CD4-positive, CD25-positive, alpha-beta regulatory T cell (primary cell): ENCODE results near the gene CREG1. TPM values are rescaled to one million over a fixed set of nuclear protein-coding genes. Genes with fewer than 3 reads are reported as not detected.
A peak's percentile ranks its signal among the peaks of the same experiment; 100 is the strongest.

Experiments
- ATAC-seq, 2 donors: fragments of 150-1000 bp; cut with Tn5 transposase; one replicate each; pipeline ENCODE4 v1.10.0; 2021; ENCODE audit warnings: low read depth in 2 of 2, moderate number of reproducible peaks in 2 of 2, moderate library complexity in 1 of 2
- DNase-seq, 3 donors: peaks; one replicate each; pipeline versions ENCODE4 v3.0.0 to v3.0.0-alpha.2; 2012 to 2022; ENCODE audit warnings: mixed read lengths in 1 of 3
- H3K27ac ChIP-seq: one replicate; pipeline ENCODE4 v1.7.0; 2013; ENCODE audit warnings: mild to moderate bottlenecking, low read length; ENCODE audit not compliant: insufficient read depth, poor library complexity, severe bottlenecking
- H3K27me3 ChIP-seq: one replicate; pipeline ENCODE4 v1.7.0; 2013; ENCODE audit warnings: low read length; ENCODE audit not compliant: control insufficient read depth, insufficient read depth
- H3K36me3 ChIP-seq: one replicate; pipeline ENCODE4 v1.7.0; 2013; ENCODE audit warnings: mild to moderate bottlenecking, low read length, moderate library complexity; ENCODE audit not compliant: control insufficient read depth, insufficient read depth
- H3K4me1 ChIP-seq: 2 replicates; pipeline ENCODE4 v1.7.0; 2013; ENCODE audit warnings: mild to moderate bottlenecking, low read length; ENCODE audit not compliant: insufficient read depth, control insufficient read depth, poor library complexity, severe bottlenecking
- H3K4me3 ChIP-seq: one replicate; pipeline ENCODE4 v1.7.0; 2013; ENCODE audit warnings: low read depth, mild to moderate bottlenecking, low read length, moderate library complexity
- H3K9me3 ChIP-seq, 2 experiments: 1 replicate in 1 of 2; 2 replicates in 1 of 2; pipeline ENCODE4 v1.7.0; 2013; ENCODE audit warnings: low read length in 2 of 2, mild to moderate bottlenecking in 1 of 2, moderate library complexity in 1 of 2; ENCODE audit not compliant: control insufficient read depth in 2 of 2
- H3K27ac Mint-ChIP-seq, 3 donors: one replicate each; pipeline ENCODE4 v1.8.0; 2020 to 2022; ENCODE audit warnings: mild to moderate bottlenecking in 3 of 3, mixed read lengths in 3 of 3, moderate library complexity in 2 of 3
- H3K27me3 Mint-ChIP-seq: one replicate; pipeline ENCODE4 v1.8.0; 2022; ENCODE audit warnings: mild to moderate bottlenecking, mixed read lengths
- H3K36me3 Mint-ChIP-seq: one replicate; pipeline ENCODE4 v1.8.0; 2020; ENCODE audit warnings: mixed read lengths
- H3K4me1 Mint-ChIP-seq, 4 donors: one replicate each; pipeline ENCODE4 v1.8.0; 2020 to 2022; ENCODE audit warnings: mixed read lengths in 4 of 4, mild to moderate bottlenecking in 1 of 4
- H3K4me3 Mint-ChIP-seq, 4 donors: one replicate each; pipeline ENCODE4 v1.8.0; 2020 to 2022; ENCODE audit warnings: mild to moderate bottlenecking in 4 of 4, mixed read lengths in 4 of 4, moderate library complexity in 3 of 4
- H3K9me3 Mint-ChIP-seq, 7 donors: one replicate each; pipeline ENCODE4 v1.8.0; 2020 to 2022; ENCODE audit warnings: mixed read lengths in 7 of 7, mild to moderate bottlenecking in 3 of 7, moderate library complexity in 2 of 7
- polyA plus RNA-seq, 4 donors: library from polyadenylated mRNA; unstranded; fragments of 300-500 nt; fragmentation: Illumina TruSeq; gene quantifications; one replicate each; pipeline ENCODE4 v1.2.3, GENCODE V29; 2021
- total RNA-seq: library from RNA; stranded (reverse); gene quantifications from one replicate; pipeline ENCODE4 v1.2.3, GENCODE V29; 2022

Gene CREG1
- total and polyA plus RNA-seq, 5 donors from 2014 or later = 6.7 to 29.7 (median 20.6) TPM

DNA sequence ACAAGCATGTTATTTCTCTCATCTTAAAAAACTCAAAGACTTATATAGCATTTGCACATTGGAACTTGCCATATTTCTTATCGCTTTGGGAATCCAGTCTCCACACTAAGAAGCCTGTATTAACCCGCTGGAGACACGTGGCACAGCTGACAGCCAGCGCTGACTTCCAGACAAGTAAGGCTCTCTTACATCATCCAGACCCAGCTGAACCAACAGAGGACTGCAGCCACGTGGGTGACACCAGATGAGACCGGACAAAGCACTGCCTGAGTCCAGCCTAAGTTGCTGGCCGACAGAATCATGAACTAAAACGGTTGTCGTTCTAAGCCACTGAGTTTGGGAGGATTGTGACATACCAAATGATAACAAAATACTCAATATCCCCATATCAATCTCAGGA lies 28.9 kb downstream of the CREG1 start:
- no peak overlapping the region for H3K4me3 Mint-ChIP-seq
- Histone ChIP-seq H3K36me3 (no peaks in the 10 kb centered on the region), H3K27ac (no peak overlapping the region), H3K9me3 (no peaks in the 10 kb centered on the region), H3K4me3 (no peak overlapping the region), H3K4me1 (no peaks in the 10 kb centered on the region), H3K27me3 (no peaks in the 10 kb centered on the region)
- H3K27me3 Mint-ChIP-seq = peaks cover 14% of the 10 kb centered on the region
- no peaks in the 10 kb centered on the region for H3K36me3 Mint-ChIP-seq
- no peak for ATAC-seq
- H3K9me3 Mint-ChIP-seq = no peaks in the 10 kb centered on the region
- H3K27ac Mint-ChIP-seq = no peak overlapping the region
- no peak for DNase-seq
- peaks cover 0 to 16% (median 14%) of the 10 kb centered on the region in 4 donors for H3K4me1 Mint-ChIP-seq

DNA sequence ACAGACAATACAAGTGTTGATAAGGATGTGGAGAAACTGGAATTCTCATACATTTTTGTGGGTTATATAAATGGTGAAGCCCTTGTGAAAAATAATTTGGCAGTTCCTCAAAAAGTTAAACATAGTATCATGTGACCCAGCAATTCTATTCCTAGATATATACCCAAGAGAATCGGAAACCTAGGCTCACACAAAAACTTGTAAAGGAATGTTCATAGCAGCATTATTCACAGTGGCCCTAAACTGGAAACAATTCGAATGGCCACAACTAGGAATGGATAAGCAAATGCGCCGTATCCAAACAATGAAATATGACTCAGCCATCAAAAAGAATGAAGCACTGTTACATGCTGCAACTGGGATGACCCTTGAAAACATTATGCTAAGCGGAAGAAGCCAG lies 31.3 kb downstream of the CREG1 start:
- Mint-ChIP-seq H3K27me3 (peaks cover 11% of the 10 kb centered on the region), H3K27ac (no peak overlapping the region), H3K36me3 (peaks cover 8% of the 10 kb centered on the region), H3K4me3 (peak overlapping the region in 1 of 4 donors; percentile 1), H3K9me3 (no peaks in the 10 kb centered on the region), H3K4me1 (peaks cover 4 to 23% (median 19%) of the 10 kb centered on the region in 4 donors)
- H3K36me3 ChIP-seq = no peaks in the 10 kb centered on the region
- no peaks in the 10 kb centered on the region for H3K27me3 ChIP-seq
- DNase-seq (no peak), ATAC-seq (no peak)
- H3K27ac ChIP-seq = no peak overlapping the region
- H3K9me3 ChIP-seq = no peaks in the 10 kb centered on the region
- no peak overlapping the region for H3K4me3 ChIP-seq
- peaks cover 11% of the 10 kb centered on the region for H3K4me1 ChIP-seq

DNA sequence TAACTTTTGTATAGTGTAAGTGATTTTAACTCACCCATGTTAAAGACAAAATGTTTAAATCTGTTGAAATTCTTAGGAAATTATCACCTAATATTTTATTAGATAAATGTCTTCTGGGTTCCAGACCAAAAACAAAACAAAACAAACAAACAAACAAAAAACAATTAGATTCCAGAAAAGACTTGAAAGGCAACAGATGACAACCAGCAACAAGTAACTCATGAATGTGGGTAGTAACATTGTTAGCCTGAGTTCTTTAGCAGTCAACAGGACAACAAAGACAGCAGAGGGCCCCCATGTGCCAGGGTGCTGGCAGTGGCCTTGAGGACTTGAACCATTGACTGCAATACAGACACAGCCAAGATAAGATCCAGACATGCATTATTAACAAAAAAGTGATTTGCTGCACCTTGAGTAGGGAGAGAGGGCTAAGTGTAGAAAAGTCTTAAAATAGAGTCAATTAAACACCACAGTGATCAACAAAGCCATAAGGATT lies 32.8 kb downstream of the CREG1 start:
- H3K9me3 Mint-ChIP-seq = no peaks in the 10 kb centered on the region
- Histone ChIP-seq H3K27me3 (no peaks in the 10 kb centered on the region), H3K27ac (no peak overlapping the region), H3K4me3 (no peak overlapping the region), H3K9me3 (no peaks in the 10 kb centered on the region), H3K36me3 (peaks cover 4% of the 10 kb centered on the region), H3K4me1 (peaks cover 25% of the 10 kb centered on the region)
- H3K27me3 Mint-ChIP-seq = peaks cover 6% of the 10 kb centered on the region
- DNase-seq (peak in 1 of 3 donors; percentile 52), ATAC-seq (no peak)
- H3K4me1 Mint-ChIP-seq = peaks cover 4 to 27% (median 21%) of the 10 kb centered on the region in 4 donors
- H3K36me3 Mint-ChIP-seq = peaks cover 20% of the 10 kb centered on the region
- H3K27ac Mint-ChIP-seq = peak overlapping the region in 1 of 3 donors; percentile 44
- H3K4me3 Mint-ChIP-seq = peak overlapping the region in 2 of 4 donors; percentile 45 to 55

DNA sequence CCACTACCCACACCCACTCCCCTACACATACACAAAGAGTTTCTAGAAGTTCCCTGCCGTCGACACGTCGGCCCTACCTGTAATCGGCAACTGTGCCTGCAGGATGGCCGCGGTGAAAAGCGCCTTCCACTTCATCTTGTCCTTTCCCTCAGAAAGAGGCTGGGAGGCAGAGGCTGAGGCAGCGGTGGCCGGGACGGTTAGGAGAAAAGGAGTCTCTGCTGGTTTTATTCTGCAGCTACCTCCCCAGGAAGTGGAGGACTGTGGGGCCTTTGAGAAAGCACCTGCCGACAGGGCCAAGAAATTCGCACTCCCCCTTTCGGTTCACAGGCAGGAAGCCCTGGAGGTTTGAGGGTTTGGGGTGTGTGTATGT lies 35.2 kb downstream of the CREG1 start, which contains the start of gene CD247:
Gene CD247 (minus strand): TSS at position 199 of the 370 bp plus-strand sequence. CDS start 64 bp downstream, at position 135.
- Histone ChIP-seq H3K27me3 (no peaks in the 10 kb centered on the region), H3K9me3 (no peaks in the 10 kb centered on the region), H3K4me3 (peak within 1 kb of the TSS; percentile 98), H3K27ac (peak within 1 kb of the TSS; percentile 93), H3K4me1 (peaks cover 49% of the 10 kb centered on the region), H3K36me3 (peaks cover 9% of the 10 kb centered on the region)
- ATAC-seq (peak; percentile 69 to 73), DNase-seq (peak; percentile 67 to 93 (median 83))
- Mint-ChIP-seq H3K27me3 (no peaks in the 10 kb centered on the region), H3K36me3 (peaks cover 39% of the 10 kb centered on the region), H3K4me3 (peak within 1 kb of the TSS; percentile 95 to 99 (median 98)), H3K27ac (peak within 1 kb of the TSS; percentile 99 to 100 (median 99)), H3K4me1 (peaks cover 12 to 44% (median 24%) of the 10 kb centered on the region in 4 donors), H3K9me3 (no peaks in the 10 kb centered on the region)

DNA sequence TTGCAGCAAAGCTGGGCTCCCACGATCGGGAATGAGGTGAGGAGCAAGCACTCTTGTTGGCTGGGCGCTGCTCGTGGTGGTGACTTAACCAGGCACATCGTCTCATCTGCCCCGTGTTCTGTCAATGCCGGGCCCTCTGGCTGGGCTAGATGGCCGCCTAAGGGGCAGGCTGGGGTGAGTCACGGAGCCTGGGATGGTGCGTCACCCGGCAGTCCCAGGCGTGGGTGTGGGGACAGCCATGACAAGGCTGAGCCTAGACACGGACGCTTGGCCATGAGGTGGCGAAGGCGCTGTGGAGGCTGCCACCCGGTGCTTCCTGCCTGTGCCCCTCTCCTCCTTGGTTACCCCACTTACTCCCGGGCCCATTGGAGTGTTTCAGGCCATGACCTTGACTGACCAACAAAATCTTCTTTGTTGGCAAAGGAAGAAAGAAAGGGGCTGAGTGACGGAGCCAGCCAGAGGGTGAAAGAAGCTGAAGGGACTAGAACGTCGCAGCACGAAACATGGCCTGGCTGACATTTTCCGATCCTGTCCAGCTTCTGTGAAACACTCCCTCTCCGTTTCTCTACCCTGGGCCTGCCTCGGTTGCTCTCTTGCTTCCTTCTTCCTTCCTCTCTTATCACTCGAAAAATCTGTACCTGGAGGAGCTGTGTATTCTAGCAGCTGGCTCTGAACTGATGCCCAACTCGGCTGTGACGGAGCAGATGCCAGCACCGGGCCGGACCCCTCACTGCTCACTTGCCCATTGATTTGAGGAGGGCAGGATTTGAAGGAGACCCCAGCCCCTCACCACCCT lies 35.8 kb downstream of the CREG1 start:
- H3K27ac ChIP-seq = peak overlapping the region; percentile 93
- peaks cover 40% of the 10 kb centered on the region for H3K36me3 Mint-ChIP-seq
- H3K4me1 ChIP-seq = peaks cover 55% of the 10 kb centered on the region
- H3K9me3 Mint-ChIP-seq = no peaks in the 10 kb centered on the region
- ATAC-seq = peak; percentile 82 to 86
- peaks cover 11% of the 10 kb centered on the region for H3K36me3 ChIP-seq
- H3K27me3 ChIP-seq = no peaks in the 10 kb centered on the region
- peak; percentile 69 to 80 (median 78) for DNase-seq
- H3K4me1 Mint-ChIP-seq = peaks cover 12 to 48% (median 26%) of the 10 kb centered on the region in 4 donors
- H3K4me3 ChIP-seq = peak overlapping the region; percentile 98
- peak overlapping the region; percentile 99 to 100 (median 99) for H3K27ac Mint-ChIP-seq
- H3K27me3 Mint-ChIP-seq = no peaks in the 10 kb centered on the region
- peak overlapping the region; percentile 95 to 99 (median 98) for H3K4me3 Mint-ChIP-seq
- no peaks in the 10 kb centered on the region for H3K9me3 ChIP-seq

DNA sequence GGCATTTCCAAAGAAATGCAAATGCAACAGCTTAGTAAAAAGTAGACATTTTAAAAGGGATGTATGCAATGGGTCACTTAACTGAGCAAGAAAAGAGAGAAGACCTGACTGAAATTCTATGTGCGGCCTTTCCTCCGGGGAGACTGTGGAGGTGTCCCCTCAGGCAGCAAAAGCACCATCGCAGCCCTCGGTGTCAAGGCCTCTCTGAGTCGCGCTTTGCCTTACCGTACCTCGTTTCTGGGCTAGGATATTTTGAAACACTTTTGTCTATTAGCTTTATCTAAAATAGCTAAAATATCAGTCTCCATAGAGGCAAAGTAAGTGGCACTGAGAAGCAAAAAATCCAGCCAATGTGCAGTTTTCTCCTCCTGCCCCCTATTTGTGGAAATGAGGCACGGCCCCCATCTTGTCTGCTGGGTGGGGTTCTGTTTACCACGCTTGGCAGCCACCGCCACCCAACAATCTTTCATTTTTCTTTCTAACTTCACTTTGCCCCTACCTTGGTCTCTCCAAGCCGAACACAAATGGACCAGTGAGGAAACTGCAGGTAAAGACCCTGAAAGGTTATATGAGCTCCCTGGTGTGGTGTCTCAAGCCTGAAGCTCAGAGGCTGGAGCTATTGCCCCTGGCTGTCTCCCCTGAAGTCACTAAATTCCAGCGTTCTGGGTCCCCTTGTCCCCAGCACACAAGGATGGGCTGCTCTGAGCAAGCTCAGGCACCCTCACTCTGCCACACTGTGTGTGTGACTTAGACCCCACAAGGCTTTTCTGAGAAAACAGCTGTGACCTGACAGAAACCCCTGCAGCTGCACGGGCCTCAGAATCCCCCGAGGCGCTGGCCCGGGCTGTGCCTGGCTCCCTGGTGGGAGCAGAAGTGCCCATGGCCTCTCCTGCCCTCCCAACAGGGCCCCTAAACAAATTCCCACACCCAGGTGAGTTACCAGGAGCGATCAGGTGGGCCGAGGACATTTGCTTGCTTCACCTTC lies 36.9 kb downstream of the CREG1 start:
- peaks cover 22% of the 10 kb centered on the region for H3K36me3 ChIP-seq
- H3K4me3 Mint-ChIP-seq = peak overlapping the region; percentile 95 to 99 (median 98)
- peaks cover 50% of the 10 kb centered on the region for H3K36me3 Mint-ChIP-seq
- peak overlapping the region; percentile 99 to 100 (median 99) for H3K27ac Mint-ChIP-seq
- peak overlapping the region; percentile 98 for H3K4me3 ChIP-seq
- DNase-seq = peak; percentile 23 to 77 (median 68)
- no peaks in the 10 kb centered on the region for H3K9me3 ChIP-seq
- no peaks in the 10 kb centered on the region for H3K27me3 Mint-ChIP-seq
- ATAC-seq = peak; percentile 3 to 9
- peaks cover 20 to 58% (median 33%) of the 10 kb centered on the region in 4 donors for H3K4me1 Mint-ChIP-seq
- no peaks in the 10 kb centered on the region for H3K27me3 ChIP-seq
- H3K4me1 ChIP-seq = peaks cover 65% of the 10 kb centered on the region
- peak overlapping the region; percentile 93 for H3K27ac ChIP-seq
- H3K9me3 Mint-ChIP-seq = no peaks in the 10 kb centered on the region

DNA sequence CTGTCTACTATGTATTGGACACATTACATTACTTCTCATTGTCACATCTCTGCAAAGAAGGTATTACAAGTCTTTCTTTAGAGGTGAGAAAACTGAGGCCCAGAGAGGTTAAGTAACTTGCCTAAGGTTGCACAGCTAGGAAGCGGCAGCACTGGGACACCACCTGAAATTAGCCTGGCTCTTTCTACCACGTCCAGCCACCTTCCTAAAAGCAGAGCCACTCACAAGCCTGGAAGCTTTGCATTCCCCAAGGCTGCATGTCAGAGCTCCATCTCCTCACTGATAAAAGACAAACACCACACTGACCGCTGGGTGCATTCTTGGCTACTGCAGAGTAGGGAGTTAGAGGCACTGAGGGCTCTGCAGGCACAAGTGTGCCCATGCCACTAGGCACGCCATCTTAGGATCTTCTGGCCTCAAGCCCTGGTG lies 37.7 kb downstream of the CREG1 start:
- ATAC-seq (no peak), DNase-seq (no peak)
- peaks cover 73% of the 10 kb centered on the region for H3K4me1 ChIP-seq
- H3K36me3 Mint-ChIP-seq = peaks cover 54% of the 10 kb centered on the region
- H3K27me3 Mint-ChIP-seq = no peaks in the 10 kb centered on the region
- peak overlapping the region; percentile 98 for H3K4me3 ChIP-seq
- H3K27me3 ChIP-seq = no peaks in the 10 kb centered on the region
- H3K27ac ChIP-seq = peak overlapping the region; percentile 93
- peak overlapping the region; percentile 95 to 99 (median 98) for H3K4me3 Mint-ChIP-seq
- H3K9me3 Mint-ChIP-seq = no peaks in the 10 kb centered on the region
- H3K9me3 ChIP-seq = no peaks in the 10 kb centered on the region
- H3K36me3 ChIP-seq = peaks cover 30% of the 10 kb centered on the region
- H3K27ac Mint-ChIP-seq = peak overlapping the region; percentile 99 to 100 (median 99)
- peaks cover 20 to 64% (median 36%) of the 10 kb centered on the region in 4 donors for H3K4me1 Mint-ChIP-seq
